Measurements from ENCODE around the gene FOSL2.

GRCh38 chr2:28462122-28462521, 69.5 kb downstream of the FOSL2 start:
- TF ChIP-seq EZH2 (IDR thresholded peaks at IDR 0.05) (no peak), CTCF (IDR thresholded peaks at IDR 0.05) (no peak), EZH2phosphoT487 (IDR thresholded peaks at IDR 0.05) (no peak)
